ENCODE results near the gene COL19A1.

Gene COL19A1

GRCh38 chr6:70194421-70194820, 328.1 kb downstream of the COL19A1 start:
- no peak for TF ChIP-seq Cebpa-rat (IDR thresholded peaks at IDR 0.05)
- H3K36me3 ChIP-seq = no peaks in the 10 kb centered on the region
- H4K20me1 ChIP-seq = no peaks in the 10 kb centered on the region
- no peaks in the 10 kb centered on the region for H3K27me3 ChIP-seq
- H3K9ac ChIP-seq = no peak overlapping the region
- no peaks in the 10 kb centered on the region for H3K4me1 ChIP-seq
- no peaks in the 10 kb centered on the region for H3K9me3 ChIP-seq (replicated peaks in 1 of 11)
- no peak overlapping the region for H3K4me2 ChIP-seq
- no peak overlapping the region for H3K4me3 ChIP-seq
- H3K27ac ChIP-seq = no peak overlapping the region

GRCh38 chr6:70196531-70196930, 330.2 kb downstream of the COL19A1 start:
- no peak overlapping the region for H3K9ac ChIP-seq
- TF ChIP-seq Cebpa-rat (IDR thresholded peaks at IDR 0.05) = no peak
- no peak overlapping the region for H3K27ac ChIP-seq
- H3K4me2 ChIP-seq = no peak overlapping the region
- no peaks in the 10 kb centered on the region for H3K36me3 ChIP-seq
- H3K4me3 ChIP-seq = no peak overlapping the region
- no peaks in the 10 kb centered on the region for H3K27me3 ChIP-seq
- H3K4me1 ChIP-seq = no peaks in the 10 kb centered on the region
- no peaks in the 10 kb centered on the region for H3K9me3 ChIP-seq (replicated peaks in 1 of 11)
- no peaks in the 10 kb centered on the region for H4K20me1 ChIP-seq

GRCh38 chr6:70198785-70199184, 332.4 kb downstream of the COL19A1 start:
- no peaks in the 10 kb centered on the region for H3K36me3 ChIP-seq
- no peaks in the 10 kb centered on the region for H4K20me1 ChIP-seq
- TF ChIP-seq Cebpa-rat (IDR thresholded peaks at IDR 0.05) = no peak
- H3K27me3 ChIP-seq = no peaks in the 10 kb centered on the region
- no peak overlapping the region for H3K9ac ChIP-seq
- no peak overlapping the region for H3K4me3 ChIP-seq
- no peak overlapping the region for H3K4me2 ChIP-seq
- no peak overlapping the region for H3K27ac ChIP-seq
- no peaks in the 10 kb centered on the region for H3K4me1 ChIP-seq
- no peaks in the 10 kb centered on the region for H3K9me3 ChIP-seq (replicated peaks in 1 of 11)

- Histone ChIP-seq H3K4me1 (no peaks in the 10 kb centered on the region), H3K4me3 (no peak overlapping the region), H3K9me3 (replicated peaks in 1 of 11) (no peaks in the 10 kb centered on the region), H3K36me3 (no peaks in the 10 kb centered on the region), H3K27me3 (no peaks in the 10 kb centered on the region), H3K4me2 (no peak overlapping the region), H3K9ac (no peak overlapping the region), H3K27ac (no peak overlapping the region), H4K20me1 (no peaks in the 10 kb centered on the region)
- no peak for TF ChIP-seq Cebpa-rat (IDR thresholded peaks at IDR 0.05)
Measured at GRCh38 chr6:70208235-70208790, 342.0 kb downstream of the COL19A1 start.

GRCh38 chr6:70210462-70210861, 344.1 kb downstream of the COL19A1 start:
- Histone ChIP-seq H3K4me2 (no peak overlapping the region), H3K4me3 (no peak overlapping the region), H3K9ac (no peak overlapping the region), H3K36me3 (no peaks in the 10 kb centered on the region), H3K27ac (no peak overlapping the region), H3K9me3 (replicated peaks in 1 of 11) (no peaks in the 10 kb centered on the region), H3K27me3 (no peaks in the 10 kb centered on the region), H3K4me1 (no peaks in the 10 kb centered on the region), H4K20me1 (no peaks in the 10 kb centered on the region)
- TF ChIP-seq Cebpa-rat (IDR thresholded peaks at IDR 0.05) = no peak

- Histone ChIP-seq H3K27me3 (no peaks in the 10 kb centered on the region), H4K20me1 (no peaks in the 10 kb centered on the region), H3K9me3 (replicated peaks in 1 of 11) (no peaks in the 10 kb centered on the region), H3K27ac (no peak overlapping the region), H3K4me3 (no peak overlapping the region), H3K36me3 (no peaks in the 10 kb centered on the region), H3K4me2 (no peak overlapping the region), H3K4me1 (no peaks in the 10 kb centered on the region), H3K9ac (no peak overlapping the region)
- TF ChIP-seq Cebpa-rat (IDR thresholded peaks at IDR 0.05) = no peak
Measured at GRCh38 chr6:70215460-70216108, 349.2 kb downstream of the COL19A1 start.

- Histone ChIP-seq H3K4me3 (no peak overlapping the region), H3K4me2 (no peak overlapping the region), H3K9me3 (replicated peaks in 1 of 11) (no peaks in the 10 kb centered on the region), H3K27me3 (no peaks in the 10 kb centered on the region), H3K9ac (no peak overlapping the region), H3K36me3 (no peaks in the 10 kb centered on the region), H3K4me1 (peaks cover 0 to 7% (median 0%) of the 10 kb centered on the region in 10 experiments; a peak in 2 of 20 replicates), H3K27ac (no peak overlapping the region), H4K20me1 (no peaks in the 10 kb centered on the region)
- TF ChIP-seq Cebpa-rat (IDR thresholded peaks at IDR 0.05) = no peak
Measured at GRCh38 chr6:70216767-70217166, 350.4 kb downstream of the COL19A1 start.

- H3K9ac ChIP-seq = no peak overlapping the region
- no peak for TF ChIP-seq Cebpa-rat (IDR thresholded peaks at IDR 0.05)
Measured at GRCh38 chr6:70219943-70220613, 353.7 kb downstream of the COL19A1 start.

GRCh38 chr6:70221025-70221714, 354.8 kb downstream of the COL19A1 start:
- no peak for TF ChIP-seq Cebpa-rat (IDR thresholded peaks at IDR 0.05)
- Histone ChIP-seq H3K36me3 (no peaks in the 10 kb centered on the region), H3K27me3 (no peaks in the 10 kb centered on the region), H3K4me3 (no peak overlapping the region), H3K9me3 (replicated peaks in 1 of 11) (no peaks in the 10 kb centered on the region), H4K20me1 (no peaks in the 10 kb centered on the region), H3K27ac (no peak overlapping the region), H3K4me2 (peak overlapping the region in 1 of 11 experiments; percentile 42; a peak in 2 of 22 replicates), H3K4me1 (peaks cover 0 to 8% (median 0%) of the 10 kb centered on the region in 10 experiments; a peak in 2 of 20 replicates), H3K9ac (no peak overlapping the region)

More at GRCh38 chr6:70219943-70220613, 353.7 kb downstream of the COL19A1 start:
- Histone ChIP-seq H3K9me3 (replicated peaks in 1 of 11) (no peaks in the 10 kb centered on the region), H3K27ac (no peak overlapping the region), H3K27me3 (no peaks in the 10 kb centered on the region), H3K4me2 (no peak overlapping the region), H4K20me1 (no peaks in the 10 kb centered on the region), H3K36me3 (no peaks in the 10 kb centered on the region), H3K4me3 (no peak overlapping the region), H3K4me1 (peaks cover 0 to 8% (median 0%) of the 10 kb centered on the region in 10 experiments; a peak in 2 of 20 replicates)
